ENCODE measurements around the gene PRODH2. TPM values are rescaled to one million over a fixed set of nuclear protein-coding genes. Genes with fewer than 3 reads are reported as not detected.

Gene PRODH2
- total and polyA plus RNA-seq, 10 of the 15 experiments (the other 5 are each of a cell fraction or from before 2014, with no cell fraction given) = 0.07 TPM; not detected in 9

- TF ChIP-seq BACH1 (IDR thresholded peaks at IDR 0.05; ENCODE audit: borderline replicate concordance) = no peak
- TF ChIP-seq SUPT20H (IDR thresholded peaks at IDR 0.05; ENCODE audit: borderline replicate concordance, control insufficient read depth, low read depth, low read length) = no peak
- TF ChIP-seq MLLT1 (IDR thresholded peaks at IDR 0.05) = no peak
- no peak for TF ChIP-seq ATF7 (IDR thresholded peaks at IDR 0.05; ENCODE audit: low read depth)
- TF ChIP-seq PAX8 (IDR thresholded peaks at IDR 0.05) = no peak
Measured at GRCh38 chr19:35791814-35792279, 20.8 kb downstream of the PRODH2 start (continued).

- intact Hi-C loops (cut with micrococcal nuclease; ENCODE audit: unreplicated experiment) (no loop called here), in situ Hi-C loops (cut with MboI) (no loop called here)
- RAD21 ChIA-PET (ENCODE audit: unreplicated experiment) = interaction anchor here (0.9 kb wide), 1 partner anchor 97 kb away, joined by 3 read pairs; no protein-coding TSS in a partner anchor
- Histone ChIP-seq H3K4me1 (ENCODE audit: control insufficient read depth, insufficient read depth, low read length) (no peaks in the 10 kb centered on the region), H3K9ac (ENCODE audit: control insufficient read depth, insufficient read depth, low read length) (no peak overlapping the region), H3K36me3 (ENCODE audit: control insufficient read depth in 2 of 2, insufficient read depth in 2 of 2, low read length in 1 of 2) (no peaks in the 10 kb centered on the region), H3K27ac (ENCODE audit: control insufficient read depth, insufficient read depth) (no peak overlapping the region), H3K27me3 (replicated peaks in 1 of 2; ENCODE audit: control insufficient read depth in 2 of 2, insufficient read depth in 2 of 2, low read length in 1 of 2) (no peaks in the 10 kb centered on the region; a peak in 1 of 4 replicates), H3K4me3 (no peak overlapping the region), H3K79me2 (ENCODE audit: control insufficient read depth, insufficient read depth, low read length) (no peaks in the 10 kb centered on the region), H2AFZ (ENCODE audit: control insufficient read depth, low read depth, low read length) (no peak overlapping the region), H4K20me1 (ENCODE audit: control insufficient read depth, insufficient read depth) (no peaks in the 10 kb centered on the region), H3K9me3 (replicated peaks; ENCODE audit: control insufficient read depth, insufficient read depth, low read length) (no peaks in the 10 kb centered on the region), H3K4me2 (ENCODE audit: control insufficient read depth, insufficient read depth) (no peak overlapping the region)
- SMC1A ChIA-PET (ENCODE audit: uncharacterized antibody, unreplicated experiment) = no interaction called here
- BruUV-seq (replicated peaks) = no TSS peak
- FAIRE-seq (no peak), DNase-seq (ENCODE audit: low read depth, low spot score) (no peak), ATAC-seq (peak; percentile 78)
- peak; percentile 25 to 32 (median 28); a peak in 4 of 6 replicates for TF ChIP-seq CTCF (IDR thresholded peaks at IDR 0.05 in 2 of 3, conservative IDR thresholded peaks at IDR 0.05 in 1 of 3; ENCODE audit: control insufficient read depth in 2 of 3, extremely low read depth in 1 of 3, insufficient read depth in 1 of 3, low read depth in 3 of 3, low read length in 3 of 3)
- peak; percentile 24; the same call in 1 of the 2 replicates for TF ChIP-seq SMC3 (IDR thresholded peaks at IDR 0.05; ENCODE audit: borderline replicate concordance, low read length)
- no peak for TF ChIP-seq CHD4 (IDR thresholded peaks at IDR 0.05)
- TF ChIP-seq IRF5 (IDR thresholded peaks at IDR 0.05; ENCODE audit: borderline replicate concordance) = no peak
- TF ChIP-seq ZBTB40 (IDR thresholded peaks at IDR 0.05; ENCODE audit: borderline replicate concordance) = no peak
- peak; percentile 26; the same call in 1 of the 2 replicates for TF ChIP-seq RAD21 (IDR thresholded peaks at IDR 0.05; ENCODE audit: insufficient read depth, low read depth, low read length)
- POLR2A ChIA-PET = no interaction called here
- WGBS (ENCODE audit: insufficient coverage, insufficient replicate concordance, low lambda C conversion rate, missing lambda C conversion rate) = 34% methylated on average over 20 of the region's 20 CpGs
- CTCF ChIA-PET = interaction anchor here (1.0 kb wide), 1 partner anchor 98 kb away, joined by 3 read pairs; no protein-coding TSS in a partner anchor
Measured at GRCh38 chr19:35790981-35791813, 21.4 kb downstream of the PRODH2 start.
